ENCODE results near the gene RALGPS1. TPM values are rescaled to one million over a fixed set of nuclear protein-coding genes. Genes with fewer than 3 reads are reported as not detected.

The RALGPS1 gene
- total RNA-seq, 1 donor: 2.9 TPM

DNA sequence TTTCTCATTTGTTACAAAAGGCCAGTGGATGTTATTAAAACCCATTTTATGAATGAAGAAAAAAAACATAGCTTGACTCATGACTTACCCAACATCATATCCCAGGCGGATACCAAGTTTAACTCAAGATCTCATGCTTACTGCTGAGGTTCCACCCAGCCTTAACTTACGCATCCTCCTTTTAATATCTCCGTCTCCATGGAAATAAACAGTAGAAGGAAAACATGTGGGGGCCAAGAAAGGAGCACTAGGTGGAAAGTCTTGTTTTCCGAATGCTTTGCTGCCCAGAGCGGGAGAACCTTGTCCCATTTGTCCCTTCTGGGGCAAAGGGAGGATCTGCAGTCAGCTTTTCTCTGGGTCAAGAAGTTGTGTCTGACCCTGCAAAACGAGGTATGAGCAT, 163.8 kb downstream of the RALGPS1 start:
- TF ChIP-seq CTCF (IDR thresholded peaks at IDR 0.05; ENCODE audit: insufficient read depth, low read length): no peak
- DNase-seq (ENCODE audit: low read depth): no peak

DNA sequence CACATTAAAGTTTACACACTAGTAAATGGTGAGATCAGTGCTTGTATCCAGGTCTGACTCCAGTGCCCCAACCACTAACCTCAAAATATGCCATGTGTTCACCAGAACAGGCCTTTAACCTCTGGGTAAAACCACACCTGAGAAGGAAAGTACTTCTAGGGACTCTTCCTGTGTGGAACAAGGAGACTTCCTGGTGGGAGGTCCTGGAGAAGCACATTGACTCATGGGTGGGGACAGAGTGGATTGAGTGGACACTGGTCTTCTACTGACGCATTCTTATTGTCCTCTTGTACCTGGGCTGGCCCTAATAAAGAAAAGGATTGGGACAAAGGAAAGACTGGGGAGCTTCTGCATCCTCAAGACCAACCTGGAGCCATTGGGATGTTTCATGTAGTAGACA, 164.4 kb downstream of the RALGPS1 start:
- no peak for DNase-seq (ENCODE audit: low read depth)
- H3K4me3 ChIP-seq (ENCODE audit: low read depth, low read length): no peak overlapping the region
- TF ChIP-seq CTCF (IDR thresholded peaks at IDR 0.05; ENCODE audit: insufficient read depth, low read length): no peak

More for the DNA sequence above, 163.8 kb downstream of the RALGPS1 start:
- no peak overlapping the region for H3K4me3 ChIP-seq (ENCODE audit: low read depth, low read length)

GRCh38 chr9:127079446-127080140, 165.0 kb downstream of the RALGPS1 start:
- TF ChIP-seq CTCF (IDR thresholded peaks at IDR 0.05; ENCODE audit: insufficient read depth, low read length): no peak
- H3K4me3 ChIP-seq (ENCODE audit: low read depth, low read length): no peak overlapping the region
- DNase-seq (ENCODE audit: low read depth): no peak

GRCh38 chr9:127081250-127082185, 166.9 kb downstream of the RALGPS1 start:
- TF ChIP-seq CTCF (IDR thresholded peaks at IDR 0.05; ENCODE audit: insufficient read depth, low read length): no peak
- DNase-seq (ENCODE audit: low read depth): no peak
- H3K4me3 ChIP-seq (ENCODE audit: low read depth, low read length): no peak overlapping the region

DNA sequence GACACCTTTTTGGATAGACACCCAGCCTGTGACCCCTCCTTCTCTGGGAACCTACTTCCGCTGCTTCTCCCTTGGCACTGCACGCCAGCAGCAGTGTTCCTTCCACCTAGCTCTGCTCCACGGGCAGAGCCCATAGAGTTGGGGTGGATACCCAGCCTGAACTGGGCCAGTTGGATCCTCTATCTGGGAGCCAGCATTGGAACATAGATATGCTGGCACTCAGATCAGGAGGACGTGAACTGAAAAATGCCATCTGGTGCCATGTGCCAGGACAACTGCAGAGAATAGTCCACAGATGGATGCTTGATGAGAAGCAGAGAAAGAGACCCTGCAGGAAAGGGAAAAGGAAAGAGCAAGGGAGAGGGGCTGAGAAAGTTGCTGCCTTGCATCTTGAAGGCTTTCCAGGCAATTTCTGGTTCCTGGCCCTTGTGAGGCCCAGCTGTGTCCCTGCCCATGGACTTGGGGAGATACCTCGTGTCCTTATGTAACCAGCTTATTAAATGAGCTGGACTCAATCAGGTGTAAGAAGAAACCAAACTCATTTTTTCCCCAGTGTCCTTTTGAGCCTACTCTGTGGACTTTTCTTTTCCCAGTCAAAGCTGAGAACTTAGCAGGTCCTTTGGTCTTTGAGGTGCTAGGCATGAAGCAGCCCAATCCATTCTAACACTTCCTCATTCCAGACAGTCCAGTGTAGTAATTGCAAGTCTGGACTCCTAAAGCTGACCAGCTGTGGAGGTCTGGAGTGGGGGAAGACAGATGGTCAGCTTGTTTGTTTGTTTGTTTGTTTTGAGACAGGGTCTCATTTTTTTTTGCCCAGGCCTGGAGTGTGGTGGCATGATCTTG, 168.8 kb downstream of the RALGPS1 start:
- TF ChIP-seq CTCF (IDR thresholded peaks at IDR 0.05; ENCODE audit: insufficient read depth, low read length): no peak
- no peak for DNase-seq (ENCODE audit: low read depth)

More for the DNA sequence above, 168.8 kb downstream of the RALGPS1 start:
- no peak overlapping the region for H3K4me3 ChIP-seq (ENCODE audit: low read depth, low read length)

Measured in fibroblast of the aortic adventitia (primary cell).